ENCODE results near the gene RNU6-1. TPM values are rescaled to one million over a fixed set of nuclear protein-coding genes. Genes with fewer than 3 reads are reported as not detected.

RNU6-1 gene
- total and polyA plus RNA-seq, 2 donors (not counting 3 experiments of a cell fraction or from before 2014, with no cell fraction given), result not detected

DNA sequence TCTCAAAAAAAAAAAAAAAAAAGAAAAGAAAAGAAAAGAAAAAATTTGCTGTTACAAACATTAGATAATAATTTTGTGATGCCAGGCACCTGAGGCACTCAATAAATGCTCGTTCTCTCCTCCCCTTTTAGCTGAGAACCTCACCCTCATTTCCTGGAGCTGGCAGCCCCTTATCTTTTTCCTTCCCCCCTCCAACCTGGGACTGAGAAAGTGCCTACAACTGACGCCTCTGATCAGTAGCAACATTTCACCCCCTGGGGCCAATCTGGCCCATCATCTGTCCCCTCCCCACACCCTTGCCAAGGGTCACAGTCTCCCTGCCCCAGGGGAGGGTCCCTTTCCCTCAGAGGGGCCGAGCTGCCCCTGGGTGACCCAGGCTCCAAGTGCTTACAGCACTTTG, 12.6 kb upstream of the RNU6-1 start:
- no peak for FAIRE-seq
- Histone ChIP-seq H3K9me3 (replicated peaks; ENCODE audit: control insufficient read depth, insufficient read depth, low read length) (no peaks in the 10 kb centered on the region), H3K4me2 (ENCODE audit: insufficient read depth, low read length) (no peak overlapping the region), H3K27ac (ENCODE audit: insufficient read depth, low read depth, low read length) (no peak overlapping the region), H3K9ac (replicated peaks; ENCODE audit: extremely low read depth, insufficient read depth, low read length) (no peak overlapping the region), H4K20me1 (replicated peaks; ENCODE audit: control insufficient read depth, extremely low read depth, insufficient read depth, low read length) (no peaks in the 10 kb centered on the region), H3K27me3 (ENCODE audit: control insufficient read depth in 2 of 2, insufficient read depth in 2 of 2, low read length in 2 of 2) (peaks cover 2 to 5% of the 10 kb centered on the region in 2 experiments), H2AFZ (ENCODE audit: low read depth, low read length) (no peak overlapping the region), H3K4me3 (replicated peaks in 1 of 3; ENCODE audit: insufficient read depth in 1 of 3, low read depth in 1 of 3, low read length in 3 of 3) (no peak overlapping the region), H3K4me1 (ENCODE audit: control insufficient read depth, extremely low read depth, insufficient read depth, low read length) (no peaks in the 10 kb centered on the region), H3K79me2 (ENCODE audit: control insufficient read depth, insufficient read depth, low read length) (no peaks in the 10 kb centered on the region), H3K9me1 (replicated peaks; ENCODE audit: control insufficient read depth, extremely low read depth, insufficient read depth, low read length) (no peaks in the 10 kb centered on the region), H3K36me3 (ENCODE audit: control insufficient read depth in 2 of 2, extremely low read depth in 1 of 2, insufficient read depth in 2 of 2, low read length in 2 of 2) (no peaks in the 10 kb centered on the region)
- dilution Hi-C loops (cut with MboI; ENCODE audit: extremely low pct_ligation_motif_present, low sequenced_read_pairs), result no loop called here
- DNase-seq (ENCODE audit: low read depth, low spot score), result no peak
- TF ChIP-seq FOS (IDR thresholded peaks at IDR 0.05; ENCODE audit: borderline replicate concordance, insufficient read depth, low read length) (no peak), GATA2 (IDR thresholded peaks at IDR 0.05; ENCODE audit: insufficient read depth, insufficient read length, low read depth, low read length) (no peak), POLR2A (IDR thresholded peaks at IDR 0.05; ENCODE audit: low read depth, low read length) (no peak), JUN (IDR thresholded peaks at IDR 0.05; ENCODE audit: borderline replicate concordance, insufficient read depth, insufficient read length, low read depth) (no peak), MAX (IDR thresholded peaks at IDR 0.05; ENCODE audit: insufficient read depth, insufficient read length) (no peak), EZH2 (IDR thresholded peaks at IDR 0.05; ENCODE audit: borderline replicate concordance, low read depth, low read length, severe bottlenecking) (no peak)
- ChIA-PET POLR2A (no interaction called here), CTCF (interaction anchor here (2.3 kb wide), 1 partner anchor 12 kb away, joined by 7 read pairs; no protein-coding TSS in a partner anchor)
- BruUV-seq (replicated peaks), result no TSS peak
- intact Hi-C loops (cut with micrococcal nuclease), result no loop called here

GRCh38 chr15:67850994-67851571, 11.2 kb upstream of the RNU6-1 start:
- Histone ChIP-seq H3K36me3 (ENCODE audit: control insufficient read depth in 2 of 2, extremely low read depth in 1 of 2, insufficient read depth in 2 of 2, low read length in 2 of 2) (no peaks in the 10 kb centered on the region), H3K9me1 (replicated peaks; ENCODE audit: control insufficient read depth, extremely low read depth, insufficient read depth, low read length) (no peaks in the 10 kb centered on the region), H3K27me3 (ENCODE audit: control insufficient read depth in 2 of 2, insufficient read depth in 2 of 2, low read length in 2 of 2) (peaks cover 2 to 5% of the 10 kb centered on the region in 2 experiments), H4K20me1 (replicated peaks; ENCODE audit: control insufficient read depth, extremely low read depth, insufficient read depth, low read length) (no peaks in the 10 kb centered on the region), H3K79me2 (ENCODE audit: control insufficient read depth, insufficient read depth, low read length) (no peaks in the 10 kb centered on the region), H2AFZ (ENCODE audit: low read depth, low read length) (no peak overlapping the region), H3K27ac (ENCODE audit: insufficient read depth, low read depth, low read length) (no peak overlapping the region), H3K4me2 (ENCODE audit: insufficient read depth, low read length) (no peak overlapping the region), H3K9me3 (replicated peaks; ENCODE audit: control insufficient read depth, insufficient read depth, low read length) (no peaks in the 10 kb centered on the region), H3K4me1 (ENCODE audit: control insufficient read depth, extremely low read depth, insufficient read depth, low read length) (no peaks in the 10 kb centered on the region), H3K4me3 (replicated peaks in 1 of 3; ENCODE audit: insufficient read depth in 1 of 3, low read depth in 1 of 3, low read length in 3 of 3) (no peak overlapping the region), H3K9ac (replicated peaks; ENCODE audit: extremely low read depth, insufficient read depth, low read length) (no peak overlapping the region)
- DNase-seq (ENCODE audit: low read depth, low spot score), result no peak
- no peak for TF ChIP-seq MYC (IDR thresholded peaks at IDR 0.05; ENCODE audit: low read depth, low read length)
- TF ChIP-seq EZH2 (IDR thresholded peaks at IDR 0.05; ENCODE audit: borderline replicate concordance, low read depth, low read length, severe bottlenecking), result no peak
- no peak for TF ChIP-seq GATA2 (IDR thresholded peaks at IDR 0.05; ENCODE audit: insufficient read depth, insufficient read length, low read depth, low read length)
- TF ChIP-seq MAX (IDR thresholded peaks at IDR 0.05; ENCODE audit: insufficient read depth, insufficient read length), result no peak
- no peak for TF ChIP-seq FOS (IDR thresholded peaks at IDR 0.05; ENCODE audit: borderline replicate concordance, insufficient read depth, low read length)
- TF ChIP-seq JUN (IDR thresholded peaks at IDR 0.05; ENCODE audit: borderline replicate concordance, insufficient read depth, insufficient read length, low read depth), result no peak
- no peak for TF ChIP-seq POLR2AphosphoS5 (IDR thresholded peaks at IDR 0.05; ENCODE audit: insufficient read depth, low read depth, low read length)
- no peak for TF ChIP-seq CTCF (IDR thresholded peaks at IDR 0.05; ENCODE audit: extremely low read depth in 1 of 2, insufficient read depth in 1 of 2, low read depth in 1 of 2, low read length in 2 of 2)
- no peak for TF ChIP-seq POLR2A (IDR thresholded peaks at IDR 0.05; ENCODE audit: low read depth, low read length)
- POLR2A ChIA-PET, result no interaction called here
- dilution Hi-C loops (cut with MboI; ENCODE audit: extremely low pct_ligation_motif_present, low sequenced_read_pairs) (no loop called here), intact Hi-C loops (cut with micrococcal nuclease) (no loop called here)
- no TSS peak for BruUV-seq (replicated peaks)
- no peak for FAIRE-seq
- CTCF ChIA-PET, result no interaction called here

Measured in endothelial cell of umbilical vein (primary cell).